ENCODE results near the gene MEGF11. TPM values are rescaled to one million over a fixed set of nuclear protein-coding genes. Genes with fewer than 3 reads are reported as not detected.

The MEGF11 gene
- polyA plus RNA-seq, 1 experiment = 0.04 TPM

GRCh38 chr15:66147440-66147839 is 106.1 kb downstream of the MEGF11 start:
- TF ChIP-seq CTCF (IDR thresholded peaks at IDR 0.05; ENCODE audit: insufficient read depth, low read depth, low read length) = no peak
- ChIA-PET CTCF (no interaction called here), POLR2A (no interaction called here)
- H3K36me3 ChIP-seq (ENCODE audit: control insufficient read depth, insufficient read depth, low read length) = no peaks in the 10 kb centered on the region
- DNase-seq (ENCODE audit: low read depth) = no peak
- H3K27me3 ChIP-seq (ENCODE audit: control insufficient read depth, insufficient read depth, low read length) = peaks cover 15% of the 10 kb centered on the region
- H3K4me3 ChIP-seq (ENCODE audit: low read depth, low read length) = no peak overlapping the region

- CTCF ChIA-PET = no interaction called here
- no peak for DNase-seq (ENCODE audit: low read depth)
- no peak overlapping the region for H3K4me3 ChIP-seq (ENCODE audit: low read depth, low read length)
- no peak for TF ChIP-seq CTCF (IDR thresholded peaks at IDR 0.05; ENCODE audit: insufficient read depth, low read depth, low read length)
- no peaks in the 10 kb centered on the region for H3K36me3 ChIP-seq (ENCODE audit: control insufficient read depth, insufficient read depth, low read length)
- POLR2A ChIA-PET = no interaction called here
- H3K27me3 ChIP-seq (ENCODE audit: control insufficient read depth, insufficient read depth, low read length) = peaks cover 9% of the 10 kb centered on the region
Measured at GRCh38 chr15:66145726-66146182, 107.8 kb downstream of the MEGF11 start.

- TF ChIP-seq CTCF (IDR thresholded peaks at IDR 0.05; ENCODE audit: insufficient read depth, low read depth, low read length) = no peak
- CTCF ChIA-PET = no interaction called here
- H3K27me3 ChIP-seq (ENCODE audit: control insufficient read depth, insufficient read depth, low read length) = peaks cover 7% of the 10 kb centered on the region
- H3K36me3 ChIP-seq (ENCODE audit: control insufficient read depth, insufficient read depth, low read length) = no peaks in the 10 kb centered on the region
- H3K4me3 ChIP-seq (ENCODE audit: low read depth, low read length) = no peak overlapping the region
- DNase-seq (ENCODE audit: low read depth) = no peak
- POLR2A ChIA-PET = interaction anchor here (0.6 kb wide), 1 partner anchor 25 kb away, joined by 3 read pairs; no protein-coding TSS in a partner anchor
Measured at GRCh38 chr15:66144978-66145725, 108.4 kb downstream of the MEGF11 start.

- peaks cover 5% of the 10 kb centered on the region for H3K27me3 ChIP-seq (ENCODE audit: control insufficient read depth, insufficient read depth, low read length)
- CTCF ChIA-PET = interaction anchor here (1.2 kb wide), 1 partner anchor 19 kb away, joined by 3 read pairs; no protein-coding TSS in a partner anchor
- POLR2A ChIA-PET = no interaction called here
- H3K4me3 ChIP-seq (ENCODE audit: low read depth, low read length) = no peak overlapping the region
- TF ChIP-seq CTCF (IDR thresholded peaks at IDR 0.05; ENCODE audit: insufficient read depth, low read depth, low read length) = no peak
- no peak for DNase-seq (ENCODE audit: low read depth)
- H3K36me3 ChIP-seq (ENCODE audit: control insufficient read depth, insufficient read depth, low read length) = no peaks in the 10 kb centered on the region
Measured at GRCh38 chr15:66142285-66142684, 111.3 kb downstream of the MEGF11 start.

- H3K27me3 ChIP-seq (ENCODE audit: control insufficient read depth, insufficient read depth, low read length) = peaks cover 7% of the 10 kb centered on the region
- no peaks in the 10 kb centered on the region for H3K36me3 ChIP-seq (ENCODE audit: control insufficient read depth, insufficient read depth, low read length)
- ChIA-PET CTCF (no interaction called here), POLR2A (no interaction called here)
- TF ChIP-seq CTCF (IDR thresholded peaks at IDR 0.05; ENCODE audit: insufficient read depth, low read depth, low read length) = no peak
- H3K4me3 ChIP-seq (ENCODE audit: low read depth, low read length) = no peak overlapping the region
- DNase-seq (ENCODE audit: low read depth) = no peak
Measured at GRCh38 chr15:66139591-66140207, 113.9 kb downstream of the MEGF11 start.
